GM19467 (cell line): Measurements from ENCODE around the gene NUDT3.
"Not testable (repeated sequence)": the region's sequence is repeated elsewhere in the genome, so short reads cannot be mapped to it uniquely, and the experiment has no call there.

ENCODE experiments used
- ATAC-seq: cut with Tn5 transposase; IDR thresholded peaks from one replicate; pipeline ENCODE4 v1.9.1; 2021; ENCODE audit warnings: mild to moderate bottlenecking, moderate library complexity; ENCODE audit not compliant: unreplicated experiment

Gene NUDT3

GRCh38 chr6:34392497-34393190, at the start of gene NUDT3:
TSS of gene NUDT3 (minus strand) at chr6:34392669. CDS start at chr6:34392362, 307 bp downstream.
- peak; percentile 80 for ATAC-seq

DNA sequence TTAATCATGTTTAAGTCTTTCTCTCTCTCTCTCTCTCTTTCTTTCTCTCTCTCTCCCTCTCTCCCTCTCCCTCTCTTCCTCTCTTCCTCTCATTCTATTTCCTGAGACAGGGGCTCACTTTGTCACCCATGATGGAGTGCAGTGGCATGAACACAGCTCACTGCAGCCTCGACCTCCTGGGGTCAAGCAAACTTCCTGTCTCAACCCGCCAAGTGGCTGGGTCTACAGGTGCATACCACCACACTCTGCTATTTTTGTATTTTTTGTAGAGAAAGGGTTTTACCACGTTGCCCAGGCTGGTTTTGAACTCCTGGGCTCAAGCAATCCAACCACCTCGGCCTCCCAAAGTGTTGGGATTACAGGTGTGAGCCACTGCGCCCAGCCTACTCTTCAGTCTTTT, 49.1 kb upstream of the NUDT3 start:
- no peak for ATAC-seq

- ATAC-seq: no peak
Observed at GRCh38 chr6:34439442-34439841, 47.0 kb upstream of the NUDT3 start.

DNA sequence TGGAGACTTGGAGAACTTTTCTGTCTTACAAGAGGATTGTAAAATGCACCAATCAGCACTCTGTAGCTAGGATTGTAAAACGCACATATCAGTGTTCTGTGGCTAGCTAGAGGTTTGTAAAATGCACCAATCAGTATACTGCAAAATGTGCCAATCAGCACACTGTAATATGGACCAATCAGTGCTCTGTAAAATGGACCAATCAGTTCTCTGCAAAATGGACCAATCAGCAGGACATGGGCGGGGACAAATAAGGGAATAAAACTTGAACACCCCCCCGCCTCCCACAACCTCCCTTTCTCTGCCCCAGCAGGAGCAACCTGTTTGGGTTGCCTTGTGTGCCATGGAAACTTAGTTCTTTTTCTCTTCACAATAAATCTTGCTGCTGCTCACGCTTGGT, 46.2 kb upstream of the NUDT3 start:
- no peak for ATAC-seq

DNA sequence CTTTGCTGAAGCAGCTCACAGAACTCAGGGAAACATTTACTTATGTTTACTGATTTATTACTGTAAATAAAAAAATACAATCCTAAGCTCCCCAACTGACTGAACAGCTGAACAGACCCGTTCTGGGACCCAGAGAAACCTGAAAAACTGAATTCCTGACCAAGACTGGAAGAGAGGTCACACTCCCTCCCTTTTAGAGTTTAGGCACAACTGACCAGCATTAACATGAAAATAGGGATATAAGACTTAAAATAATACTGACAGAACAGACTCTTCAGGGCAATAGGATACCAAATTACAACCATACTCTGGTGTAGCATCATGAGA, 45.1 kb upstream of the NUDT3 start:
- ATAC-seq: no peak

GRCh38 chr6:34436803-34437643, 44.6 kb upstream of the NUDT3 start:
- no peak for ATAC-seq

DNA sequence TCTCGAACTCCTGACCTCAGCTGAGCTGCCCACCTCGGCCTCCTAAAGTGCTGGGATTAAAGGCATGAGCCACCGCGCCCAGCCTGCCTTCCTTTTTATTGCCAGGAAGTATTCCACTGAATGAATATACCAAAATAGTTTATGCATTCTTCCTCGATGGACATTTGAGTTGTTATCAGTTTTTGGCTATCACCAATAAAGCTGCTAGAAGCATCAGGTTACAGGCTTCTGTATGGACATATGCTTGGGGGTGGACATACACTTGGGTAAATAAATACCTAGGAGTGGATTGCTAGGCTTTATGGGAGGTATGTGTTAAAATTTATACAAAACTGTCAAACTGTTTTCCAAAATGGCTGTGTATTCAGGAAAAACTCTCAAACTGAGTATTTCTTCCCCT, 43.4 kb upstream of the NUDT3 start:
- ATAC-seq: no peak

- ATAC-seq: peak; percentile 76
Observed at GRCh38 chr6:34425498-34426410, 33.3 kb upstream of the NUDT3 start, which contains the start of gene RPS10. TSS of gene RPS10 (minus strand) at chr6:34426069. CDS start at chr6:34425221, 848 bp downstream.

- no peak for ATAC-seq
Observed at GRCh38 chr6:34425132-34425497, 32.6 kb upstream of the NUDT3 start.

GRCh38 chr6:34424200-34425131, 32.0 kb upstream of the NUDT3 start:
- ATAC-seq: no peak

- no peak for ATAC-seq
Observed at GRCh38 chr6:34423254-34423653, 30.8 kb upstream of the NUDT3 start.

DNA sequence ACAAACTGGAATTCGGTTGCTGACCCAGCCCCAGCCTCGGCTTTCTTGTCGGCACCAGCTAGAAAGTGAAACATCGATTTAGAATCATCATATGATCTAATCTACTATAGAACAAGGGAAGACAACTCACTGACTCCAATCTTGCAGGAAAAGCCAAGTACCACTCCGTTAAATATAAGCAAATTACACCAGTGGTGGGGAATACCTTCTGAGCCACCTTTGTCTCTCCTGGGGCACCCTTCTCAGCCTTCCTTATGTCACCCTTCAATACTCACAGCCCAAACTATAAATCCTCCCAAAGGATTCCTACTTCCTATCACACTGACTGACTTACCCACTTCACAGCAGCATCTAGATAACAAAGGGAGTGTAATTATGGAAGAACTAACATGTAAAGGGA, 25.9 kb upstream of the NUDT3 start:
- no peak for ATAC-seq

- no peak for ATAC-seq
Observed at GRCh38 chr6:34416877-34417371, 24.5 kb upstream of the NUDT3 start.

GRCh38 chr6:34414999-34415858, 22.8 kb upstream of the NUDT3 start:
- ATAC-seq: no peak

DNA sequence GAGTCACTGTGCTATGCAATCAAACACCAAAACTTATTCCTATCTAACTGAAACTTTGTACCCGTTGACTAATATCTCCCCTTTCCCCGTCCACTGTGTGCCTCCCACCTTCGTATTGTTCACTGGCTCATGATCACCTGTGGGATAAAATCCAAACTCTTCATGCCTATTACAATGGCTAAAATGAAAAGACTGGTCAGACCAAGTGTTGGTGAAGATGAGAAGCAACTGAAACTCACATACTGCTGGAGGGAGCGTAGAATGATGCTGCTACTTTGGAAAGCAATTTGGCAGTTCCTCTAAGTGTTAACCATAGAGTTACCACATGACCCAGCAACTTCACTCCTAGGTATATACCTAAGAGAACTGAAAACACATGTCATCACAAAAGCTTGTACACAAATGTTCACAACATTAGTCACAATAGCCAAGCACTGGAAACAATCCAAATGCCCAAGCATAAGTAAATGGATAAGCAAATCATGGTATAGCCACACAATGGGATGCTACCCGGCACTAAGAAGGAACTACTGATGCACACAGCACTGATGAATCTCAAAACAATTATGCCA, 20.3 kb upstream of the NUDT3 start:
- no peak for ATAC-seq

DNA sequence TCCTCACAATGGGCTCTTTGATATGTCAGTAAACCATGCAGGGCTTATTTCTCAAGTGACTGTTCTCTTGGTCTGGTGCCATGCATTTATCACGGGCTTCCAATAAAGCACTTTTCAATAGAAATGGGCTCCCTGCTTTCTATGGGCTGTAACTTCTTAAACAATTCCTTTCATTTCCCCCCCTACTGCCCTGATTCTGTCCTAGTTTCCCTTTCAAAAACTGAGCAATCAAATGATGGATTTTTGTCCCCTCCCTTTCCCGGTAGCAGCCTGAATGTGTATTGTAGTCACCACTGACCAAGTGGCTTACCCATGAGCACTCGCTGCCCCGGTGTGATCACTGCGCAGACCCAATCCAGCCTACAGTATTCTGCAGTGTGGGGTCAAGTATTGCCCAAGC, 19.5 kb upstream of the NUDT3 start:
- ATAC-seq: no peak

DNA sequence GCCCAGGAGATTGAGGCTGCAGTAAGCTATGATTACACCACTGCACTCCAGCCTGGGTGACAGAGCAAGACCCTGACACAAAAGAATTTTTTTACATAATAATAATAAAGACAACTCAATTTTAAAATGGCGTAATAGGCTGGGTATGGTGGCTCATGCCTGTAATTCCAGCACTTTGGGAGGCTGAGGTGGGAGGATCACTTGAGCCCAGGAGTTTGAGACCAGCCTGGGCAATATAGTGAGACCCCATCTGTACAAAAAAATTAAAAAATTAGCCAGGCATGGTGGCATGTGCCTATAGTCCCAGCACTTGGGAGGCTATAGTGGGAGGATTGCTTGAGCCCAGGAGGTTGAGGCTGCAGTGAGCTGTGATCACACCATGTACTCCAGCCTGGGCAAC, 15.4 kb upstream of the NUDT3 start:
- ATAC-seq: not testable (repeated sequence)

DNA sequence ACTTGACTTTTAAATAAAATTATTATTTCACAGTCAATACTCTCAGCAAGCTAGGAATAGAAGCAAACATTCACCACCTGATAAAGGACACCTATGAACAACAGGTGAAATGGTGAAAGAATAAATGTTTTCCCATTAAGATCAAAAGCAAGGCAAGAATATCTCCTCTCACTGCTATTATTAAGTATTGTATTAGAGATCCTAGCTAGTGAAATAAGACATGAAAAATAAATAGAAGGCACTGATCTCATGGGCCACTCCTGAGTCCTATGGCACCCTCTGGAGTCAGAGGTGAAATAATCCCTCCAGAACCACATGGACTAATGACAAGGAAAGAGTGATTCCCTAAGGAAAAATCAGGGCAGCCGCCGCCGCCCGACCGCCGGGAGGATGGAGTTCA, 4.0 kb upstream of the NUDT3 start:
- no peak for ATAC-seq

GRCh38 chr6:34393966-34394305, 1.5 kb upstream of the NUDT3 start:
- no peak for ATAC-seq
